OCI-LY7 (cell line): ENCODE data around the gene HINT3. TPM values are rescaled to one million over a fixed set of nuclear protein-coding genes. Genes with fewer than 3 reads are reported as not detected.
A peak's percentile ranks its signal among the peaks of the same experiment; 100 is the strongest.
"Not testable (repeated sequence)": the region's sequence is repeated elsewhere in the genome, so short reads cannot be mapped to it uniquely, and the experiment has no call there.

Experiments
- BruUV-seq: library from RNA; stranded (reverse); fragments of 400-500 nt; replicated peaks from 2 replicates; lab custom pipeline; 2021; lab: Mats Ljungman, UMichigan
- CTCF ChIA-PET: fragments of 300-600 bp; sonication (Branson Sonifier 250); formaldehyde crosslinking; loops from one replicate; lab custom pipeline; 2022; ENCODE audit warnings: antibody characterized with exemption; ENCODE audit not compliant: unreplicated experiment; lab: Charles Lee
- POLR2A ChIA-PET: fragments of 300-600 bp; sonication (Branson Sonifier 250); formaldehyde crosslinking; loops from one replicate; lab custom pipeline; 2022; ENCODE audit warnings: antibody characterized with exemption; lab: Charles Lee
- DNase-seq: peaks from one replicate; pipeline ENCODE4 v3.0.0-alpha.2; 2015; ENCODE audit warnings: low spot score
- H2AFZ ChIP-seq: fragments of 200-600 bp; sonication (generic), shearing (Covaris generic); 2 replicates; pipeline ENCODE4 v1.6.1; 2014; ENCODE audit warnings: mild to moderate bottlenecking, antibody characterized with exemption, low read length, moderate library complexity
- H3K27ac ChIP-seq: fragments of 200-600 bp; sonication (generic); 2 replicates; pipeline ENCODE4 v1.5.1; 2014; ENCODE audit warnings: mixed run types, low read depth, mild to moderate bottlenecking, moderate library complexity, low read length, inconsistent platforms; ENCODE audit not compliant: poor library complexity, severe bottlenecking
- H3K36me3 ChIP-seq: fragments of 200-600 bp; sonication (generic); 2 replicates; pipeline ENCODE4 v1.6.1; 2014; ENCODE audit warnings: mild to moderate bottlenecking, antibody characterized with exemption, low read length, moderate library complexity, mixed read lengths; ENCODE audit not compliant: insufficient read depth
- H3K4me1 ChIP-seq: fragments of 200-600 bp; sonication (generic); 2 replicates; pipeline ENCODE4 v1.5.1; 2014; ENCODE audit warnings: mild to moderate bottlenecking, low read length; ENCODE audit not compliant: insufficient read depth, poor library complexity, severe bottlenecking
- H3K4me2 ChIP-seq: fragments of 200-600 bp; sonication (generic); 2 replicates; pipeline ENCODE4 v1.6.1; 2014; ENCODE audit warnings: mild to moderate bottlenecking, low read length
- H3K4me3 ChIP-seq: fragments of 200-600 bp; sonication (generic); 2 replicates; pipeline ENCODE4 v1.5.1; 2014; ENCODE audit warnings: mild to moderate bottlenecking, low read depth, low read length; ENCODE audit not compliant: poor library complexity, severe bottlenecking
- H3K79me2 ChIP-seq: fragments of 200-600 bp; sonication (generic); 2 replicates; pipeline ENCODE4 v1.6.1; 2016; ENCODE audit warnings: low read depth, mild to moderate bottlenecking, low read length, moderate library complexity, mixed read lengths; ENCODE audit not compliant: insufficient read depth
- H3K9me2 ChIP-seq: fragments of 200-600 bp; sonication (generic); 2 replicates; pipeline ENCODE4 v1.6.1; 2016; ENCODE audit warnings: mild to moderate bottlenecking, low read length, mixed read lengths; ENCODE audit not compliant: insufficient read depth
- H3K9me3 ChIP-seq: fragments of 200-600 bp; sonication (generic); 2 replicates; pipeline ENCODE4 v1.6.1; 2014; ENCODE audit warnings: mild to moderate bottlenecking, mixed run types, low read length, mixed read lengths
- H4K20me1 ChIP-seq: fragments of 200-600 bp; sonication (generic); 2 replicates; pipeline ENCODE4 v1.6.1; 2014; ENCODE audit warnings: mild to moderate bottlenecking, antibody characterized with exemption, low read length, moderate library complexity, mixed read lengths; ENCODE audit not compliant: insufficient read depth
- EZH2phosphoT487 ChIP-seq: fragments of 200-600 bp; sonication (generic); IDR thresholded peaks from 2 replicates; pipeline ENCODE4 v1.6.1; 2018; ENCODE audit warnings: low read depth, borderline replicate concordance, mild to moderate bottlenecking, mixed run types, antibody characterized with exemption, low read length, moderate library complexity, mixed read lengths
- intact Hi-C: fragments of 100-400 bp; cut with micrococcal nuclease; formaldehyde crosslinking; loops from one replicate; pipeline ENCODE4 v1.10.0; 2022; ENCODE audit not compliant: unreplicated experiment
- total RNA-seq, 2 experiments: library from RNA; depleted of rRNA in 1 of 2; stranded (reverse); fragments of >200 nt in 1 of 2; shearing (Covaris generic) in 1 of 2; gene quantifications; 2 replicates each; pipeline ENCODE4 v1.2.3, GENCODE V29; 2014 to 2022
- TF ChIP-seq, protein P1 (sequence below): fragments of 200-600 bp; sonication (generic); conservative IDR thresholded peaks from 2 replicates; pipeline ENCODE4 v1.5.1; 2014; ENCODE audit warnings: mild to moderate bottlenecking, antibody characterized with exemption, low read length, moderate library complexity, mixed read lengths

HINT3 gene
- total RNA-seq, 2 experiments from 2014 or later: 10.4 to 10.6 TPM

DNA sequence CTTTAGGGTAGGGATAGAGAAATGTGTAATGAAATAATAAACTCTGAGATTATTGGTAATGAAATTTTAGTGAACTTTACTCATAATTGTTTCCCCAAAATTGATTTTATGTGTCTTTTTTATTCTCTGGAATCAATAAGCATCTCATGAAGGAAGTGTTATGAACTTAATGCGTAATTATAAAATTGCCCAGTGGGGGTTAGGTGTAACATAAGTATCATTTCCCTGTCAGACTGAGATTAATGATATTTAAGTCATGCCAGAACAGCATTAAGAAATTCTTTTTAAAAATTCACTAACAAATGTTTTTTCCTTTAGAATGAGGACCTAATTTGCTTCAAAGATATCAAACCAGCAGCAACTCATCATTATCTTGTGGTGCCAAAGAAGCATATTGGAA lies 10.0 kb downstream of the HINT3 start:
- no peaks in the 10 kb centered on the region for H3K9me2 ChIP-seq
- H3K9me3 ChIP-seq: no peaks in the 10 kb centered on the region
- H3K4me2 ChIP-seq: no peak overlapping the region
- H3K27ac ChIP-seq: no peak overlapping the region
- ChIA-PET POLR2A (no interaction called here), CTCF (no interaction called here)
- H3K79me2 ChIP-seq: peaks cover 19% of the 10 kb centered on the region; the same call in 1 of the 2 replicates
- H3K4me3 ChIP-seq: no peak overlapping the region
- TF ChIP-seq EZH2phosphoT487: no peak
- TF ChIP-seq, protein P1, sequence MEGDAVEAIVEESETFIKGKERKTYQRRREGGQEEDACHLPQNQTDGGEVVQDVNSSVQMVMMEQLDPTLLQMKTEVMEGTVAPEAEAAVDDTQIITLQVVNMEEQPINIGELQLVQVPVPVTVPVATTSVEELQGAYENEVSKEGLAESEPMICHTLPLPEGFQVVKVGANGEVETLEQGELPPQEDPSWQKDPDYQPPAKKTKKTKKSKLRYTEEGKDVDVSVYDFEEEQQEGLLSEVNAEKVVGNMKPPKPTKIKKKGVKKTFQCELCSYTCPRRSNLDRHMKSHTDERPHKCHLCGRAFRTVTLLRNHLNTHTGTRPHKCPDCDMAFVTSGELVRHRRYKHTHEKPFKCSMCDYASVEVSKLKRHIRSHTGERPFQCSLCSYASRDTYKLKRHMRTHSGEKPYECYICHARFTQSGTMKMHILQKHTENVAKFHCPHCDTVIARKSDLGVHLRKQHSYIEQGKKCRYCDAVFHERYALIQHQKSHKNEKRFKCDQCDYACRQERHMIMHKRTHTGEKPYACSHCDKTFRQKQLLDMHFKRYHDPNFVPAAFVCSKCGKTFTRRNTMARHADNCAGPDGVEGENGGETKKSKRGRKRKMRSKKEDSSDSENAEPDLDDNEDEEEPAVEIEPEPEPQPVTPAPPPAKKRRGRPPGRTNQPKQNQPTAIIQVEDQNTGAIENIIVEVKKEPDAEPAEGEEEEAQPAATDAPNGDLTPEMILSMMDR: peak; percentile 43
- DNase-seq: no peak
- intact Hi-C loops: no loop called here
- H4K20me1 ChIP-seq: no peaks in the 10 kb centered on the region
- H3K4me1 ChIP-seq: peaks cover 13% of the 10 kb centered on the region
- H3K36me3 ChIP-seq: peaks cover 35% of the 10 kb centered on the region
- no TSS peak for BruUV-seq
- H2AFZ ChIP-seq: no peak overlapping the region

DNA sequence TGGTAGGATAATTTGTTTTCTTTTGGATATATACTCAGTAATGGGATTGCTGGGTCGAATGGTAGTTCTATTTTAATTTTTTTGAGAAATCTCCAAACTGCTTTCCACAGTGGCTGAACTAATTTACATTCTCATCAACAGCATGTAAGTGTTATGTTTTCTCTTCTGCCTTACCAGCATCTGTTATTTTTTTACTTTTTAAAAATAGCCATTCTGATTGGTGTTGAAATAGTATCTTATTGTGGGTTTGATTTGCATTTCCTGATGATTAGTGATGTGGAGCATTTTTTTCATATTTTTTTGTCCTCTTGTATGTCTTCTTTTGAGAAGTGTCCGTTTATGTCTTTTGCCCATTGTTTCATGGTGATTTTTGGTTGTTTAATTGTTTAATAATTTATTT lies 11.9 kb downstream of the HINT3 start:
- TF ChIP-seq, protein P1: no peak
- TF ChIP-seq EZH2phosphoT487: no peak
- peaks cover 13% of the 10 kb centered on the region for H3K4me1 ChIP-seq
- no peak overlapping the region for H3K4me3 ChIP-seq
- intact Hi-C loops: no loop called here
- no TSS peak for BruUV-seq
- H3K27ac ChIP-seq: no peak overlapping the region
- ChIA-PET POLR2A (interaction anchor here (0.6 kb wide), 2 partner anchors 189 to 191 kb away, joined by 3 to 7 read pairs; no protein-coding TSS in a partner anchor), CTCF (no interaction called here)
- H4K20me1 ChIP-seq: no peaks in the 10 kb centered on the region
- DNase-seq: no peak
- peaks cover 19% of the 10 kb centered on the region; the same call in 1 of the 2 replicates for H3K79me2 ChIP-seq
- H3K9me3 ChIP-seq: no peaks in the 10 kb centered on the region
- H3K36me3 ChIP-seq: peaks cover 42% of the 10 kb centered on the region
- H3K9me2 ChIP-seq: no peaks in the 10 kb centered on the region
- H2AFZ ChIP-seq: no peak overlapping the region
- H3K4me2 ChIP-seq: peak overlapping the region; percentile 34

DNA sequence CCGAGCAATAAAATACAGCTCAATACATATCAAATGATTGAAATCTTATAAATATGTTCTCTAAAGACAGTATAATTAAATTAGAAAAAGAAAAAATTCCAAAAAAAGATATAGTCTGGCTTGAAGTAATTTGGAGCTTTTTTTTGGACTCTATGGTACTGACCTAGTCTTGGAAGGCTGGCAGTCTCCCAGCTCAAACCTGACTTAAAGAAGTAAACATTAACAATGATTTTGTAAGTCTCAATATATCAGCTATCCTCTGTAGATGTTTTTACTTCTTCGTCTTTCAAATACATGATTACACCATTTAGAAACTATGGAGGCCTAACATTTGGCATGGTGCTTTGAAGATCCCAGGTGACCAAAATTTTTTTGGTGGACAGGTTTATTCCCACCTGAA lies 14.2 kb downstream of the HINT3 start:
- intact Hi-C loops: loop anchor here (5.0 kb wide), 1 partner anchor 658 kb away; no protein-coding TSS in a partner anchor
- H3K9me2 ChIP-seq: no peaks in the 10 kb centered on the region
- POLR2A ChIA-PET: interaction anchor here (0.6 to 2.6 kb wide), 9 partner anchors 10 to 366 kb away, joined by 3 to 13 read pairs (median 4); partner anchors contain the start of gene TRMT11
- H4K20me1 ChIP-seq: no peaks in the 10 kb centered on the region
- H3K4me1 ChIP-seq: peaks cover 18% of the 10 kb centered on the region
- no peak overlapping the region for H3K27ac ChIP-seq
- no TSS peak for BruUV-seq
- peaks cover 58% of the 10 kb centered on the region for H3K36me3 ChIP-seq
- H3K4me3 ChIP-seq: no peak overlapping the region
- CTCF ChIA-PET: interaction anchor here (0.6 to 1.2 kb wide), 3 partner anchors 11 to 33 kb away, joined by 3 to 4 read pairs (median 3); partner anchors contain the start of gene TRMT11
- H3K4me2 ChIP-seq: no peak overlapping the region
- H3K9me3 ChIP-seq: no peaks in the 10 kb centered on the region
- no peak for DNase-seq
- H3K79me2 ChIP-seq: peaks cover 15% of the 10 kb centered on the region; the same call in 1 of the 2 replicates
- no peak overlapping the region for H2AFZ ChIP-seq
- no peak for TF ChIP-seq EZH2phosphoT487
- TF ChIP-seq, protein P1: no peak

DNA sequence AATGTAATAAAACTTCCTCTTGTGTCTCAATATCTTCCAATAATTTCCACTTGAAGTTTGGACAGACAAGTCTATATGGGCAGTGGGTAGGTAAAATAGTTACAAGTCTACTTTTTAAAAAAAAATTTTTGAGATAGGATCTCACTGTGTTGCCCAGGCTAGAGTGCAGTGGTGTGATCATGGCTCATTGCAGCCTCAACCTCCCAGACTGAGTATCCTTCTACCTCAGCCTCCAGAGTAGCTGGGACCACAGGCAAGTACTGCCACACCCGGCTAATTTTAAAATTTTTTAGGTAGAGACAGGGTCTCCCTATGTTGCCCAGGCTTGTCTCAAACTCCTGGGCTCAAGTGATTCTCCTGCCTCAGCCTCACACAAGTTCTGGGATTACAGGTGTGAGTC lies 15.9 kb downstream of the HINT3 start:
- POLR2A ChIA-PET, H3K27ac ChIP-seq, H3K9me3 ChIP-seq, BruUV-seq, H2AFZ ChIP-seq, H3K4me3 ChIP-seq, H3K9me2 ChIP-seq, CTCF ChIA-PET, DNase-seq, H4K20me1 ChIP-seq, H3K4me2 ChIP-seq: not testable (repeated sequence)
- Histone ChIP-seq H3K4me1 (peaks cover 18% of the 10 kb centered on the region), H3K79me2 (peaks cover 11% of the 10 kb centered on the region; the same call in 1 of the 2 replicates), H3K36me3 (peaks cover 55% of the 10 kb centered on the region)
- intact Hi-C loops: loop anchor here (5.0 kb wide), 1 partner anchor 660 kb away; no protein-coding TSS in a partner anchor
